ENCODE measurements around the gene AHCYL1.

DNA sequence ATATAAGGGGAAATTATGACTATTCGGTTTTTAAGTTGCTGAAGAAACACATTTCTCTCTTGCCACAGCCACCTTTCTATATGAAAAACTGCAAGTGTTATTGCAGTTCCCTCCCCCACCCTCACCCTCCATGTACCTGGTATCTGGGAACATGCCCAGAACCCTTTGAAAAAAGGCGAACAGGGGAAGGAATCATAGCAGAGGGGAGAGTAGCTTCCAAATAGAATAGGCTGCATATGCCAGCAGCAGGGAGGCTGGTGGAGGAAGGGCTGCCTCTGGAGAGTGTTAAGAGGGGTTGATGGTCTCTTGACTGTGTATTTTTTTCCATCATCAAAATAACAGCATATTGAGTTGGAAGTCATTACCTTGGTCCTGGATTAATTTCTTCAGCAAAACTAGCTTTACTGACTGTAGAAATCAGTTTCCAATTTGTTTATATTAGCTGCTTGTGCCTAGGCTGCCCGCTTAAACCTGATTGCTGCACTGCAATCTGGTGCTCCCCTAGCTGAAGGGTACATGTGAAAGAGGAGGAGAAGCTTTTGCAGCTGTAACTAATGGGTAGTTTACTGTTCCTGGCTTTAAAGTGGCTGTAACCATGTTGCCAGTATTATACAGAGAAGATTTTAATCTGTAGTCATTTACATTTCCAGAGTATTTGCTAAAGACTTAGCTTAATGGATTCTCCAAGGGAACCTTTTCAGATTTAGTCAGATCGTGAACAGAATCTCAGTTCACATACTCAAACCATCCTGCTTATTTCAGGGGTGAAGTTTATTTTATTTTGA lies 22.7 kb downstream of the AHCYL1 start:
- no peak for TF ChIP-seq POLR2A (IDR thresholded peaks at IDR 0.05; ENCODE audit: control extremely low read depth in 1 of 2, low read depth in 2 of 2, low read length in 2 of 2)
- no peak for TF ChIP-seq FOSL1 (IDR thresholded peaks at IDR 0.05; ENCODE audit: insufficient read depth, low read depth, low read length)
- TF ChIP-seq, protein P1, sequence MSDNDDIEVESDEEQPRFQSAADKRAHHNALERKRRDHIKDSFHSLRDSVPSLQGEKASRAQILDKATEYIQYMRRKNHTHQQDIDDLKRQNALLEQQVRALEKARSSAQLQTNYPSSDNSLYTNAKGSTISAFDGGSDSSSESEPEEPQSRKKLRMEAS (IDR thresholded peaks at IDR 0.05), result no peak
- no peak for TF ChIP-seq EP300 (IDR thresholded peaks at IDR 0.05; ENCODE audit: borderline replicate concordance in 1 of 2, low read depth in 2 of 2, low read length in 2 of 2)
- TF ChIP-seq POLR2AphosphoS5 (IDR thresholded peaks at IDR 0.05; ENCODE audit: low read depth, low read length), result no peak
- TF ChIP-seq CBX8 (IDR thresholded peaks at IDR 0.05; ENCODE audit: borderline replicate concordance, low read depth, low read length), result no peak
- TF ChIP-seq, protein P2, sequence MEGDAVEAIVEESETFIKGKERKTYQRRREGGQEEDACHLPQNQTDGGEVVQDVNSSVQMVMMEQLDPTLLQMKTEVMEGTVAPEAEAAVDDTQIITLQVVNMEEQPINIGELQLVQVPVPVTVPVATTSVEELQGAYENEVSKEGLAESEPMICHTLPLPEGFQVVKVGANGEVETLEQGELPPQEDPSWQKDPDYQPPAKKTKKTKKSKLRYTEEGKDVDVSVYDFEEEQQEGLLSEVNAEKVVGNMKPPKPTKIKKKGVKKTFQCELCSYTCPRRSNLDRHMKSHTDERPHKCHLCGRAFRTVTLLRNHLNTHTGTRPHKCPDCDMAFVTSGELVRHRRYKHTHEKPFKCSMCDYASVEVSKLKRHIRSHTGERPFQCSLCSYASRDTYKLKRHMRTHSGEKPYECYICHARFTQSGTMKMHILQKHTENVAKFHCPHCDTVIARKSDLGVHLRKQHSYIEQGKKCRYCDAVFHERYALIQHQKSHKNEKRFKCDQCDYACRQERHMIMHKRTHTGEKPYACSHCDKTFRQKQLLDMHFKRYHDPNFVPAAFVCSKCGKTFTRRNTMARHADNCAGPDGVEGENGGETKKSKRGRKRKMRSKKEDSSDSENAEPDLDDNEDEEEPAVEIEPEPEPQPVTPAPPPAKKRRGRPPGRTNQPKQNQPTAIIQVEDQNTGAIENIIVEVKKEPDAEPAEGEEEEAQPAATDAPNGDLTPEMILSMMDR (IDR thresholded peaks at IDR 0.05; ENCODE audit: control extremely low read depth in 1 of 3, insufficient read depth in 1 of 3, low read depth in 1 of 3, low read length in 3 of 3), result no peak
- TF ChIP-seq RXRA (IDR thresholded peaks at IDR 0.05; ENCODE audit: insufficient read depth, low read depth, low read length), result no peak
- no peak for TF ChIP-seq EGR1 (IDR thresholded peaks at IDR 0.05; ENCODE audit: borderline replicate concordance, low read depth, low read length)
- TF ChIP-seq GABPA (IDR thresholded peaks at IDR 0.05; ENCODE audit: borderline replicate concordance, insufficient read depth, low read length), result no peak
- TF ChIP-seq ASH2L (IDR thresholded peaks at IDR 0.05; ENCODE audit: low read length), result no peak

All from H1 (cell line).